ENCODE measurements around the gene PTPN1.

DNA sequence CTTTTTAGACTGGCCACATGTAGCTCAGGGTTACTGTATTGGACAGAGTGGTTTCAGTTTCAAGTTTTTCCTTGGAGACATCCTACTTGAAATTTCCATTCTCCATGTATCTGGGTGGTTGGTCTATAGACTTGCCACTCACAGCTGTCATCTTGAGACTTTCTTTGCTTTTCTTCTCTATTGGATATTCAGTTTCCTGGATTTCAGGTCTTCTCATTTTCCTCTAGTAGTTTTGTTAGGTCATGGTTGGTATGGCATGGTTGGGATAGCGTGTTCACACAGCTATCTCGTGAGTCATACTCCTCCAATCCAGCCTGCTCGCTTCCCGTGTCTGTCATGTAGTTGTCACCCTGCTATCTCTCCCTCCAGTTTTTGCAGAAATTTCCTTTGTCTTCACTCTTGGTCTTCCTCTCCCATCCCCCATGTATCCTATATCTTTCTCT is 48.3 kb downstream of the PTPN1 start:
- TF ChIP-seq SP1 (IDR thresholded peaks at IDR 0.05) (no peak), FOXA1 (IDR thresholded peaks at IDR 0.05) (no peak), REST (IDR thresholded peaks at IDR 0.05) (no peak), YY1 (IDR thresholded peaks at IDR 0.05) (no peak), ATF3 (IDR thresholded peaks at IDR 0.05) (no peak), MAX (IDR thresholded peaks at IDR 0.05) (no peak), ZBTB33 (IDR thresholded peaks at IDR 0.05) (no peak), HNF4G (IDR thresholded peaks at IDR 0.05) (no peak)
- TF ChIP-seq, protein P1, sequence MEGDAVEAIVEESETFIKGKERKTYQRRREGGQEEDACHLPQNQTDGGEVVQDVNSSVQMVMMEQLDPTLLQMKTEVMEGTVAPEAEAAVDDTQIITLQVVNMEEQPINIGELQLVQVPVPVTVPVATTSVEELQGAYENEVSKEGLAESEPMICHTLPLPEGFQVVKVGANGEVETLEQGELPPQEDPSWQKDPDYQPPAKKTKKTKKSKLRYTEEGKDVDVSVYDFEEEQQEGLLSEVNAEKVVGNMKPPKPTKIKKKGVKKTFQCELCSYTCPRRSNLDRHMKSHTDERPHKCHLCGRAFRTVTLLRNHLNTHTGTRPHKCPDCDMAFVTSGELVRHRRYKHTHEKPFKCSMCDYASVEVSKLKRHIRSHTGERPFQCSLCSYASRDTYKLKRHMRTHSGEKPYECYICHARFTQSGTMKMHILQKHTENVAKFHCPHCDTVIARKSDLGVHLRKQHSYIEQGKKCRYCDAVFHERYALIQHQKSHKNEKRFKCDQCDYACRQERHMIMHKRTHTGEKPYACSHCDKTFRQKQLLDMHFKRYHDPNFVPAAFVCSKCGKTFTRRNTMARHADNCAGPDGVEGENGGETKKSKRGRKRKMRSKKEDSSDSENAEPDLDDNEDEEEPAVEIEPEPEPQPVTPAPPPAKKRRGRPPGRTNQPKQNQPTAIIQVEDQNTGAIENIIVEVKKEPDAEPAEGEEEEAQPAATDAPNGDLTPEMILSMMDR (IDR thresholded peaks at IDR 0.05; ENCODE audit: low read depth, low read length, missing input control) = no peak
